GM18526 (cell line): ENCODE results near the gene CABP4.

Experiments used
- POLR2A ChIP-seq: IDR thresholded peaks from 3 replicates; pipeline ENCODE4 v1.6.1; 2011; ENCODE audit not compliant: insufficient read length; ENCODE audit errors: extremely low read depth

Gene CABP4

GRCh38 chr11:67492069-67492727, 37.0 kb downstream of the CABP4 start:
- no peak for TF ChIP-seq POLR2A

- TF ChIP-seq POLR2A, result no peak
Observed at GRCh38 chr11:67492801-67493547, 37.8 kb downstream of the CABP4 start.

GRCh38 chr11:67493548-67494370, 38.6 kb downstream of the CABP4 start:
- no peak for TF ChIP-seq POLR2A

GRCh38 chr11:67494371-67495233, 39.4 kb downstream of the CABP4 start:
- no peak for TF ChIP-seq POLR2A

- TF ChIP-seq POLR2A, result no peak
Observed at GRCh38 chr11:67495234-67496005, 40.3 kb downstream of the CABP4 start.

GRCh38 chr11:67496113-67496512, 41.0 kb downstream of the CABP4 start:
- no peak for TF ChIP-seq POLR2A

- TF ChIP-seq POLR2A, result no peak
Observed at GRCh38 chr11:67497656-67498291, 42.6 kb downstream of the CABP4 start.

- TF ChIP-seq POLR2A, result no peak
Observed at GRCh38 chr11:67498544-67498972, 43.4 kb downstream of the CABP4 start.

GRCh38 chr11:67499808-67500483, 44.8 kb downstream of the CABP4 start:
- TF ChIP-seq POLR2A, result no peak

- no peak for TF ChIP-seq POLR2A
Observed at GRCh38 chr11:67500484-67500821, 45.3 kb downstream of the CABP4 start.

GRCh38 chr11:67500831-67501715, 45.9 kb downstream of the CABP4 start:
- TF ChIP-seq POLR2A, result no peak

- TF ChIP-seq POLR2A, result no peak
Observed at GRCh38 chr11:67501854-67502253, 46.7 kb downstream of the CABP4 start.
